ENCODE results near the gene PPM1H. TPM values are rescaled to one million over a fixed set of nuclear protein-coding genes. Genes with fewer than 3 reads are reported as not detected.
A peak's percentile ranks its signal among the peaks of the same experiment; 100 is the strongest.

The PPM1H gene
- total and polyA plus RNA-seq, 4 donors, result 2.3 to 7.2 (median 4.1) TPM

DNA sequence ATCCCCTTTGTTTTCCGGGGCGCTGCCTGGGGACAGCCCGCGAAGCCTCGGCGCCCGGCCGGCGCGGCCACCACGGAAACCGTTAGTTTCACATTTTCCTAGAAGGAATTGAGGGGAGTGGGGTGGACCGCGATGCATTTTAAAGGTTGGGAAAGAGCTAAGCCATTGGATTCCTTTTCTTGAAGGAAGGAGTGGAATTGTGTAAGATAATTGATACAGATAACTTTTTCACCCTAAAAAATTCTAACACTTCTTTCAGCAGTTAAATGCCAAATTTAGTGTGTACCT, 331.2 kb downstream of the PPM1H start:
- no peaks in the 10 kb centered on the region for H3K9me3 ChIP-seq (ENCODE audit: control insufficient read depth in 4 of 4, low read length in 3 of 4)
- no peak for DNase-seq (ENCODE audit: low spot score)
- TF ChIP-seq, protein P1, sequence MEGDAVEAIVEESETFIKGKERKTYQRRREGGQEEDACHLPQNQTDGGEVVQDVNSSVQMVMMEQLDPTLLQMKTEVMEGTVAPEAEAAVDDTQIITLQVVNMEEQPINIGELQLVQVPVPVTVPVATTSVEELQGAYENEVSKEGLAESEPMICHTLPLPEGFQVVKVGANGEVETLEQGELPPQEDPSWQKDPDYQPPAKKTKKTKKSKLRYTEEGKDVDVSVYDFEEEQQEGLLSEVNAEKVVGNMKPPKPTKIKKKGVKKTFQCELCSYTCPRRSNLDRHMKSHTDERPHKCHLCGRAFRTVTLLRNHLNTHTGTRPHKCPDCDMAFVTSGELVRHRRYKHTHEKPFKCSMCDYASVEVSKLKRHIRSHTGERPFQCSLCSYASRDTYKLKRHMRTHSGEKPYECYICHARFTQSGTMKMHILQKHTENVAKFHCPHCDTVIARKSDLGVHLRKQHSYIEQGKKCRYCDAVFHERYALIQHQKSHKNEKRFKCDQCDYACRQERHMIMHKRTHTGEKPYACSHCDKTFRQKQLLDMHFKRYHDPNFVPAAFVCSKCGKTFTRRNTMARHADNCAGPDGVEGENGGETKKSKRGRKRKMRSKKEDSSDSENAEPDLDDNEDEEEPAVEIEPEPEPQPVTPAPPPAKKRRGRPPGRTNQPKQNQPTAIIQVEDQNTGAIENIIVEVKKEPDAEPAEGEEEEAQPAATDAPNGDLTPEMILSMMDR (IDR thresholded peaks at IDR 0.05; ENCODE audit: low read depth, low read length, missing input control), result no peak
- peaks cover 0 to 12% (median 6%) of the 10 kb centered on the region in 4 donors for H3K4me1 ChIP-seq (ENCODE audit: control insufficient read depth in 4 of 4, insufficient read depth in 4 of 4, low read length in 3 of 4)
- no peaks in the 10 kb centered on the region for H3K36me3 ChIP-seq (ENCODE audit: control insufficient read depth in 4 of 4, insufficient read depth in 3 of 4, low read depth in 1 of 4, low read length in 3 of 4)
- H3K27ac ChIP-seq (ENCODE audit: low read depth in 1 of 2, low read length in 2 of 2), result peak overlapping the region; percentile 100
- peak overlapping the region; percentile 71 to 96 (median 90) for H3K4me3 ChIP-seq (ENCODE audit: low read depth in 1 of 3, low read length in 3 of 3)
- under 1% methylated on average over 14 of the region's 14 CpGs for WGBS
- H3K9ac ChIP-seq (ENCODE audit: low read depth in 1 of 2, low read length in 2 of 2), result peak overlapping the region; percentile 71 to 91
- no peaks in the 10 kb centered on the region for H3K27me3 ChIP-seq (ENCODE audit: control insufficient read depth in 4 of 4, insufficient read depth in 4 of 4, low read length in 3 of 4)

GRCh38 chr12:62603061-62603810, 331.7 kb downstream of the PPM1H start:
- peak overlapping the region; percentile 91 to 93 for H3K9ac ChIP-seq (ENCODE audit: low read depth in 1 of 2, low read length in 2 of 2)
- DNase-seq (ENCODE audit: low spot score), result peak; percentile 82
- no peaks in the 10 kb centered on the region for H3K36me3 ChIP-seq (ENCODE audit: control insufficient read depth in 4 of 4, insufficient read depth in 3 of 4, low read depth in 1 of 4, low read length in 3 of 4)
- H3K4me1 ChIP-seq (ENCODE audit: control insufficient read depth in 4 of 4, insufficient read depth in 4 of 4, low read length in 3 of 4), result peaks cover 0 to 12% (median 6%) of the 10 kb centered on the region in 4 donors
- H3K9me3 ChIP-seq (ENCODE audit: control insufficient read depth in 4 of 4, low read length in 3 of 4), result no peaks in the 10 kb centered on the region
- no peaks in the 10 kb centered on the region for H3K27me3 ChIP-seq (ENCODE audit: control insufficient read depth in 4 of 4, insufficient read depth in 4 of 4, low read length in 3 of 4)
- peak overlapping the region; percentile 100 for H3K27ac ChIP-seq (ENCODE audit: low read depth in 1 of 2, low read length in 2 of 2)
- peak overlapping the region; percentile 71 to 96 (median 90) for H3K4me3 ChIP-seq (ENCODE audit: low read depth in 1 of 3, low read length in 3 of 3)
- TF ChIP-seq, protein P2, sequence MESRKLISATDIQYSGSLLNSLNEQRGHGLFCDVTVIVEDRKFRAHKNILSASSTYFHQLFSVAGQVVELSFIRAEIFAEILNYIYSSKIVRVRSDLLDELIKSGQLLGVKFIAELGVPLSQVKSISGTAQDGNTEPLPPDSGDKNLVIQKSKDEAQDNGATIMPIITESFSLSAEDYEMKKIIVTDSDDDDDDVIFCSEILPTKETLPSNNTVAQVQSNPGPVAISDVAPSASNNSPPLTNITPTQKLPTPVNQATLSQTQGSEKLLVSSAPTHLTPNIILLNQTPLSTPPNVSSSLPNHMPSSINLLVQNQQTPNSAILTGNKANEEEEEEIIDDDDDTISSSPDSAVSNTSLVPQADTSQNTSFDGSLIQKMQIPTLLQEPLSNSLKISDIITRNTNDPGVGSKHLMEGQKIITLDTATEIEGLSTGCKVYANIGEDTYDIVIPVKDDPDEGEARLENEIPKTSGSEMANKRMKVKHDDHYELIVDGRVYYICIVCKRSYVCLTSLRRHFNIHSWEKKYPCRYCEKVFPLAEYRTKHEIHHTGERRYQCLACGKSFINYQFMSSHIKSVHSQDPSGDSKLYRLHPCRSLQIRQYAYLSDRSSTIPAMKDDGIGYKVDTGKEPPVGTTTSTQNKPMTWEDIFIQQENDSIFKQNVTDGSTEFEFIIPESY (IDR thresholded peaks at IDR 0.05), result no peak
- TF ChIP-seq SP1 (IDR thresholded peaks at IDR 0.05), result peak; percentile 21
- TF ChIP-seq TAF1 (conservative IDR thresholded peaks at IDR 0.05), result peak; percentile 47
- no peak for TF ChIP-seq RXRA (IDR thresholded peaks at IDR 0.05)
- no peak for TF ChIP-seq GABPA (IDR thresholded peaks at IDR 0.05 in 1 of 2, conservative IDR thresholded peaks at IDR 0.05 in 1 of 2)
- TF ChIP-seq, protein P1 (IDR thresholded peaks at IDR 0.05; ENCODE audit: low read depth, low read length, missing input control), result peak; percentile 62
- no peak for TF ChIP-seq HNF4A (conservative IDR thresholded peaks at IDR 0.05)
- no peak for TF ChIP-seq FOXA2 (IDR thresholded peaks at IDR 0.05)
- TF ChIP-seq, protein P3, sequence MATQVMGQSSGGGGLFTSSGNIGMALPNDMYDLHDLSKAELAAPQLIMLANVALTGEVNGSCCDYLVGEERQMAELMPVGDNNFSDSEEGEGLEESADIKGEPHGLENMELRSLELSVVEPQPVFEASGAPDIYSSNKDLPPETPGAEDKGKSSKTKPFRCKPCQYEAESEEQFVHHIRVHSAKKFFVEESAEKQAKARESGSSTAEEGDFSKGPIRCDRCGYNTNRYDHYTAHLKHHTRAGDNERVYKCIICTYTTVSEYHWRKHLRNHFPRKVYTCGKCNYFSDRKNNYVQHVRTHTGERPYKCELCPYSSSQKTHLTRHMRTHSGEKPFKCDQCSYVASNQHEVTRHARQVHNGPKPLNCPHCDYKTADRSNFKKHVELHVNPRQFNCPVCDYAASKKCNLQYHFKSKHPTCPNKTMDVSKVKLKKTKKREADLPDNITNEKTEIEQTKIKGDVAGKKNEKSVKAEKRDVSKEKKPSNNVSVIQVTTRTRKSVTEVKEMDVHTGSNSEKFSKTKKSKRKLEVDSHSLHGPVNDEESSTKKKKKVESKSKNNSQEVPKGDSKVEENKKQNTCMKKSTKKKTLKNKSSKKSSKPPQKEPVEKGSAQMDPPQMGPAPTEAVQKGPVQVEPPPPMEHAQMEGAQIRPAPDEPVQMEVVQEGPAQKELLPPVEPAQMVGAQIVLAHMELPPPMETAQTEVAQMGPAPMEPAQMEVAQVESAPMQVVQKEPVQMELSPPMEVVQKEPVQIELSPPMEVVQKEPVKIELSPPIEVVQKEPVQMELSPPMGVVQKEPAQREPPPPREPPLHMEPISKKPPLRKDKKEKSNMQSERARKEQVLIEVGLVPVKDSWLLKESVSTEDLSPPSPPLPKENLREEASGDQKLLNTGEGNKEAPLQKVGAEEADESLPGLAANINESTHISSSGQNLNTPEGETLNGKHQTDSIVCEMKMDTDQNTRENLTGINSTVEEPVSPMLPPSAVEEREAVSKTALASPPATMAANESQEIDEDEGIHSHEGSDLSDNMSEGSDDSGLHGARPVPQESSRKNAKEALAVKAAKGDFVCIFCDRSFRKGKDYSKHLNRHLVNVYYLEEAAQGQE (IDR thresholded peaks at IDR 0.05), result no peak
- TF ChIP-seq RAD21 (IDR thresholded peaks at IDR 0.05), result peak; percentile 52 to 60
- TF ChIP-seq FOXA1 (IDR thresholded peaks at IDR 0.05), result no peak
- TF ChIP-seq YY1 (IDR thresholded peaks at IDR 0.05), result no peak
- TF ChIP-seq EGR1 (IDR thresholded peaks at IDR 0.05; ENCODE audit: low read depth in 2 of 2), result no peak
- TF ChIP-seq, protein P4, sequence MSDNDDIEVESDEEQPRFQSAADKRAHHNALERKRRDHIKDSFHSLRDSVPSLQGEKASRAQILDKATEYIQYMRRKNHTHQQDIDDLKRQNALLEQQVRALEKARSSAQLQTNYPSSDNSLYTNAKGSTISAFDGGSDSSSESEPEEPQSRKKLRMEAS (IDR thresholded peaks at IDR 0.05), result no peak
- no peak for TF ChIP-seq HNF4G (IDR thresholded peaks at IDR 0.05)
- no peak for TF ChIP-seq NR2F2 (IDR thresholded peaks at IDR 0.05)
- TF ChIP-seq ATF3 (IDR thresholded peaks at IDR 0.05), result no peak
- TF ChIP-seq JUND (IDR thresholded peaks at IDR 0.05), result no peak
- under 1% methylated on average over 94 of the region's 94 CpGs for WGBS

Measured in liver (tissue), 9 donors.